Cardiac muscle cell (in vitro differentiated cells and primary cell): ENCODE data around the gene RYR2. TPM values are rescaled to one million over a fixed set of nuclear protein-coding genes. Genes with fewer than 3 reads are reported as not detected.

Experiments
- DNase-seq, 2 donors: peaks; one replicate each; pipeline versions ENCODE4 v3.0.0 to v3.0.0-alpha.2; 2010 to 2017; ENCODE audit warnings: low read depth in 1 of 2, low spot score in 1 of 2
- H3K27ac ChIP-seq: fragments of 200-600 bp; sonication (generic); 2 replicates; pipeline ENCODE4 v1.5.1; 2016
- H3K27me3 ChIP-seq: fragments of 200-600 bp; sonication (generic); 2 replicates; pipeline ENCODE4 v1.6.0; 2016; ENCODE audit warnings: control low read depth
- H3K36me3 ChIP-seq: fragments of 200-600 bp; sonication (generic); 2 replicates; pipeline ENCODE4 v1.5.1; 2016; ENCODE audit warnings: control low read depth
- H3K4me1 ChIP-seq: fragments of 200-600 bp; sonication (generic); 2 replicates; pipeline ENCODE4 v1.8.1; 2017; ENCODE audit warnings: low read depth, mild to moderate bottlenecking, mixed run types
- H3K4me3 ChIP-seq: fragments of 200-600 bp; sonication (generic); 2 replicates; pipeline ENCODE4 v1.5.1; 2016; ENCODE audit warnings: mild to moderate bottlenecking
- H3K9me3 ChIP-seq: fragments of 200-600 bp; sonication (generic); 2 replicates; pipeline ENCODE4 v1.5.1; 2017; ENCODE audit warnings: low read depth, mild to moderate bottlenecking, control low read depth
- polyA plus RNA-seq: library from polyadenylated mRNA; unstranded; fragments of >200 nt; fragmentation: Nextera tagmentation; extraction: Ambion mirVana; gene quantifications from 2 replicates; pipeline ENCODE4 v1.2.1, GENCODE V29; 2016
- total RNA-seq: library from RNA; depleted of rRNA; stranded (reverse); fragments of >200 nt; gene quantifications from 2 replicates; pipeline ENCODE4 v1.2.3, GENCODE V29; 2016
- TF ChIP-seq, protein P1 (sequence below): IDR thresholded peaks from 2 replicates; pipeline ENCODE4 v1.5.1; 2012; ENCODE audit warnings: low read depth, mild to moderate bottlenecking, low read length

Gene RYR2
- total and polyA plus RNA-seq, 2 experiments from 2014 or later: 29.8 to 155 TPM

DNA sequence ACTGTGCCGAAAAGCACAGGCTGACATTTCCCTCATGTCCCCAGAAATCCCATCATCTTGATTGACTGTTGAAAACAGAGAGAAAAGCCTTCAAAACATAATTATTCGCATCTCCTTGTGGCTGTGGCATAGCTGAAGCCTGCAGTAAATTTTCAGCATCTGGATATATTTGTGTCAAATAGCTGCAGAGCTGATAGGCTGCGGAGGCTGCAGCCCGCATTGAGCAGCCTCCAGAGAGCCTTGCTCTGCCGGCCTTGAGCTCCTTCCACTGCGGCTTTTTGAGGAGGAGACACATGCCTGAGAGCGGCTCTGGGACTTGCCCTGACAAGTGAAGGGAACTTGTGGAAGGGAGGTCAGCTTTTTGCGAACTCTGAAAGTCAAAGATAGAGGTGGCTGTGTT lies 144.7 kb downstream of the RYR2 start:
- Histone ChIP-seq H3K27ac (peak overlapping the region; percentile 82), H3K27me3 (no peaks in the 10 kb centered on the region), H3K36me3 (no peaks in the 10 kb centered on the region), H3K4me3 (no peak overlapping the region), H3K4me1 (peaks cover 12% of the 10 kb centered on the region), H3K9me3 (no peaks in the 10 kb centered on the region)
- TF ChIP-seq, protein P1, sequence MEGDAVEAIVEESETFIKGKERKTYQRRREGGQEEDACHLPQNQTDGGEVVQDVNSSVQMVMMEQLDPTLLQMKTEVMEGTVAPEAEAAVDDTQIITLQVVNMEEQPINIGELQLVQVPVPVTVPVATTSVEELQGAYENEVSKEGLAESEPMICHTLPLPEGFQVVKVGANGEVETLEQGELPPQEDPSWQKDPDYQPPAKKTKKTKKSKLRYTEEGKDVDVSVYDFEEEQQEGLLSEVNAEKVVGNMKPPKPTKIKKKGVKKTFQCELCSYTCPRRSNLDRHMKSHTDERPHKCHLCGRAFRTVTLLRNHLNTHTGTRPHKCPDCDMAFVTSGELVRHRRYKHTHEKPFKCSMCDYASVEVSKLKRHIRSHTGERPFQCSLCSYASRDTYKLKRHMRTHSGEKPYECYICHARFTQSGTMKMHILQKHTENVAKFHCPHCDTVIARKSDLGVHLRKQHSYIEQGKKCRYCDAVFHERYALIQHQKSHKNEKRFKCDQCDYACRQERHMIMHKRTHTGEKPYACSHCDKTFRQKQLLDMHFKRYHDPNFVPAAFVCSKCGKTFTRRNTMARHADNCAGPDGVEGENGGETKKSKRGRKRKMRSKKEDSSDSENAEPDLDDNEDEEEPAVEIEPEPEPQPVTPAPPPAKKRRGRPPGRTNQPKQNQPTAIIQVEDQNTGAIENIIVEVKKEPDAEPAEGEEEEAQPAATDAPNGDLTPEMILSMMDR: no peak
- peak in 1 of 2 donors; percentile 42 for DNase-seq

DNA sequence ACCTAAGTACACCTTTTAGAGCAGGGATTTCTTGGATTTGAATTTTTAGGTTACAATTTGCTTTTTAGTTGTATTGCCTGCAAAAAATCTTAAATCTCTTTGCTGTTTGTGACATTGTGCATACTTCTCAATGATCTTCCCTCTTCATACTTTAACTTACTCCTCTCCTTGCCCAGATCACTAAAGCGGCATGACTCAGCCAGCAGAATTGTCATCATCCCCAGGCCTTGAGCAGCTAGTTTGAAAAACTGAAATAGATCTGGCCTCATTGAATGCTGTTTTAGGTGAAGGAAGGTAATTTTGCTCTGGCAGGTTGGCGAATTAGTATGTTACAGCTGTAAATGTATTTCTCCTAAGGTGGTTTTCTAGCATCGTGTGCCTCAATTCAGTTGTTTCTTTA lies 145.9 kb downstream of the RYR2 start:
- TF ChIP-seq, protein P1: no peak
- Histone ChIP-seq H3K27me3 (no peaks in the 10 kb centered on the region), H3K27ac (peak overlapping the region; percentile 17), H3K4me1 (peaks cover 15% of the 10 kb centered on the region), H3K4me3 (no peak overlapping the region), H3K9me3 (no peaks in the 10 kb centered on the region), H3K36me3 (no peaks in the 10 kb centered on the region)
- DNase-seq: no peak

DNA sequence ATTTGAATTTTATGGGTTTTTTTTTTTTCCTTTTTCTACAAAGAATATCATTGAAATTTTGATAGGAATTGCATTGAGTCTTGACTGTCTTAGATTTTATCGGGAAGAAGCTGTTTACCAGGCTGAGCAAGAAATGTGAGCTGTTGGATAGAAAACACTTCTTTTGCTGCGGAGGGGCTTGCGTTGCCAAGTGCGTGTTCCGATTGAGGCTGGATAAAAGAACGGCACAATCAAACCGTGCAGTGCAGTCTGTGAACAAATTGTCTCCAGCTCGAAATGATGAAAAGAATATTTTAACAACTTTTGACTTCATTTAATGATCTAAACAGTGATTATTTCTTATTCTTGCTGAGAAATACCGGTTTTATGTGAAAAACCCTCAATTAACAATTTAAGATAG lies 149.4 kb downstream of the RYR2 start:
- TF ChIP-seq, protein P1: no peak
- H3K4me3 ChIP-seq: no peak overlapping the region
- H3K9me3 ChIP-seq: no peaks in the 10 kb centered on the region
- peak overlapping the region; percentile 41 for H3K27ac ChIP-seq
- DNase-seq: no peak
- H3K36me3 ChIP-seq: no peaks in the 10 kb centered on the region
- H3K27me3 ChIP-seq: no peaks in the 10 kb centered on the region
- peaks cover 8% of the 10 kb centered on the region for H3K4me1 ChIP-seq

DNA sequence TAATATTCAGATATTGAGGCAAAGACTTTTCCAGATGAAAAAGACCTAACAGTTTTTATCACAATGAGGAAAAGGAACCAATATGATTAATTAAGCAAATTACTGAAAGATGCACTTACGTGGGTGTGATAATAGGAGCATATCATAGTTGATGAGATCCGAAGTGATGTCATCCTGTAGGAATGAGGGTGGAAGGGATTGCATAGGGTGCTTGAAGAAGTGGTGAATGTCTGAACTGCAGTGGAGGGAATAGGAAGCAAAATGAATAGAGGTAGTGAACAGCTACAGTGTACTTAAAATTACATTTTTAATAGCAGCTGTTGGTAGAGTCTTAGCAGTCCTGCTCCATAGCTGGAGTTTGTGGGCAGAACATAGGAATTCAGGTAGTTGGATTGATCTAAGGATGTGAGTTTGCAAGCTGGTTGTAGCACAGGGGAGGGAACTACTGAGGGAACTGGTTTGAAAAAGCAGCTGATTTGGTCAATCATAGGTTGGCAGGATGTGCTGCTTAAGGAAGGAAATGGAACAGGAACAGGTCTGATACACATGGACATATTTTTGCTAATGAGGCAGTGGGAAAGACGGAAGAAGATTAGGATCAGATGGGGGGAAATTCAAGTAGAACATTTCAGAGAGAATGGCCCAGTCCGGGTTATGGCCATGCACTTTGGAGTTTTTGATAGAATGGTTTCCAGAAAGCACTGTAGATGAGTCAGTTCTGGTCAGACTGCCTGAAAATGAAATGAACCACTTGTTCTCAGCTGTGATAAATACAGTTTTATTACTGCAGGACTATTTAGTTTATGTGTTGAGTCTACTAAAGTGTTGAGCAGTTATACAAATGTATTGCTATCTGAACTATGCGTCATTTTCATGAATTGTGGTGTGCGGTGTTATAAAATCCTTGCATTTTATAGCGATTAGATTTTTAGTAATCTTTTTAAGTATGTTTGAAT lies 155.8 kb downstream of the RYR2 start:
- TF ChIP-seq, protein P1: no peak
- H3K4me3 ChIP-seq: no peak overlapping the region
- DNase-seq: peak in 1 of 2 donors; percentile 34
- peaks cover 11% of the 10 kb centered on the region for H3K4me1 ChIP-seq
- H3K36me3 ChIP-seq: peaks cover under 1% of the 10 kb centered on the region
- H3K27me3 ChIP-seq: no peaks in the 10 kb centered on the region
- H3K27ac ChIP-seq: peak overlapping the region; percentile 7
- H3K9me3 ChIP-seq: no peaks in the 10 kb centered on the region

DNA sequence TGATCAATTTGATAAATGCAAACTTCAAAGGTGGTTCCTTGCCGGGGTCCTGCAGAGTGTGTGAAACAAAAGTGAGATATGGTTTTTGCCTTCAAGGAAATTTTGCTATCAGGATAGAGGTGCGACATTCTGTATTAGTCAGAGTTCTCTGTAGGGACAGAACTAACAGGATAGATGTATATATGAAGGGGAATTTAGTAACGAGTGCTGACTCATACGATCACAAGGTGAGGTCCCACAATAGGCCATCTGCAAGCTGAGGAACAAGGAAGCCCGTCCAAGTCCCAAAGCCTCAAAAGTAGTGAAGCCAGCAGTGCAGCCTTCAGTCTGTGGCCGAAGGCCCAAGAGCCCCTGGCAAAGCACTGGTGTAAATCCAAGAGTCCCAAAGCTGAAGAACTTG lies 157.0 kb downstream of the RYR2 start:
- H3K9me3 ChIP-seq: no peaks in the 10 kb centered on the region
- H3K27me3 ChIP-seq: no peaks in the 10 kb centered on the region

More for the DNA sequence above, 157.0 kb downstream of the RYR2 start:
- Histone ChIP-seq H3K4me1 (peaks cover 11% of the 10 kb centered on the region), H3K27ac (no peak overlapping the region), H3K4me3 (no peak overlapping the region), H3K36me3 (peaks cover 11% of the 10 kb centered on the region)
- peak in 1 of 2 donors; percentile 13 for DNase-seq
- TF ChIP-seq, protein P1: no peak
